ENCODE measurements around the gene NCR3LG1. TPM values are rescaled to one million over a fixed set of nuclear protein-coding genes. Genes with fewer than 3 reads are reported as not detected.

The NCR3LG1 gene
- polyA plus RNA-seq, 1 donor (not counting 4 experiments of a cell fraction or from before 2014, with no cell fraction given) = 3.9 TPM

GRCh38 chr11:17384002-17384511 lies 32.5 kb downstream of the NCR3LG1 start:
- TF ChIP-seq, protein P1, sequence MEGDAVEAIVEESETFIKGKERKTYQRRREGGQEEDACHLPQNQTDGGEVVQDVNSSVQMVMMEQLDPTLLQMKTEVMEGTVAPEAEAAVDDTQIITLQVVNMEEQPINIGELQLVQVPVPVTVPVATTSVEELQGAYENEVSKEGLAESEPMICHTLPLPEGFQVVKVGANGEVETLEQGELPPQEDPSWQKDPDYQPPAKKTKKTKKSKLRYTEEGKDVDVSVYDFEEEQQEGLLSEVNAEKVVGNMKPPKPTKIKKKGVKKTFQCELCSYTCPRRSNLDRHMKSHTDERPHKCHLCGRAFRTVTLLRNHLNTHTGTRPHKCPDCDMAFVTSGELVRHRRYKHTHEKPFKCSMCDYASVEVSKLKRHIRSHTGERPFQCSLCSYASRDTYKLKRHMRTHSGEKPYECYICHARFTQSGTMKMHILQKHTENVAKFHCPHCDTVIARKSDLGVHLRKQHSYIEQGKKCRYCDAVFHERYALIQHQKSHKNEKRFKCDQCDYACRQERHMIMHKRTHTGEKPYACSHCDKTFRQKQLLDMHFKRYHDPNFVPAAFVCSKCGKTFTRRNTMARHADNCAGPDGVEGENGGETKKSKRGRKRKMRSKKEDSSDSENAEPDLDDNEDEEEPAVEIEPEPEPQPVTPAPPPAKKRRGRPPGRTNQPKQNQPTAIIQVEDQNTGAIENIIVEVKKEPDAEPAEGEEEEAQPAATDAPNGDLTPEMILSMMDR (optimal IDR thresholded peaks at IDR 0.05 in 1 of 3, IDR thresholded peaks at IDR 0.05 in 1 of 3, conservative IDR thresholded peaks at IDR 0.05 in 1 of 3; ENCODE audit: extremely low read depth in 1 of 3, insufficient read depth in 2 of 3, low read length in 3 of 3) = peak; percentile 86 to 89 (median 88)
- no peak for TF ChIP-seq EZH2 (IDR thresholded peaks at IDR 0.05; ENCODE audit: low read length)
- Histone ChIP-seq H4K20me1 (ENCODE audit: control insufficient read depth, extremely low read depth, insufficient read depth, low read length) (no peaks in the 10 kb centered on the region), H3K27me3 (ENCODE audit: control insufficient read depth, extremely low read depth, insufficient read depth, low read length) (peaks cover 6% of the 10 kb centered on the region), H3K9me1 (ENCODE audit: control insufficient read depth, extremely low read depth, insufficient read depth, low read length) (no peaks in the 10 kb centered on the region), H3K4me1 (ENCODE audit: control insufficient read depth, extremely low read depth, insufficient read depth, low read length) (peaks cover 4% of the 10 kb centered on the region), H3K36me3 (ENCODE audit: control insufficient read depth in 2 of 2, extremely low read depth in 1 of 2, insufficient read depth in 2 of 2, low read length in 2 of 2) (no peaks in the 10 kb centered on the region), H3K9ac (ENCODE audit: control insufficient read depth, extremely low read depth, insufficient read depth, low read length) (no peak overlapping the region), H3K4me3 (ENCODE audit: control insufficient read depth in 2 of 3, extremely low read depth in 1 of 3, insufficient read depth in 2 of 3, low read depth in 1 of 3, low read length in 3 of 3) (no peak overlapping the region), H3K79me2 (ENCODE audit: control insufficient read depth, insufficient read depth, low read length) (no peaks in the 10 kb centered on the region), H3K9me3 (ENCODE audit: control insufficient read depth, low read depth, low read length) (no peaks in the 10 kb centered on the region), H3K4me2 (ENCODE audit: control insufficient read depth, extremely low read depth, insufficient read depth, low read depth, low read length) (no peak overlapping the region), H3K27ac (ENCODE audit: control insufficient read depth, insufficient read depth, low read length) (no peak overlapping the region), H2AFZ (ENCODE audit: control insufficient read depth, low read length) (no peak overlapping the region)
- FAIRE-seq (peak; percentile 86), DNase-seq (ENCODE audit: low read depth, low spot score) (peak; percentile 42)
- dilution Hi-C loops (cut with MboI; ENCODE audit: extremely low pct_ligation_motif_present, low sequenced_read_pairs) = no loop called here

GRCh38 chr11:17385492-17385891 lies 33.9 kb downstream of the NCR3LG1 start:
- Histone ChIP-seq H3K36me3 (ENCODE audit: control insufficient read depth in 2 of 2, extremely low read depth in 1 of 2, insufficient read depth in 2 of 2, low read length in 2 of 2) (no peaks in the 10 kb centered on the region), H3K9ac (ENCODE audit: control insufficient read depth, extremely low read depth, insufficient read depth, low read length) (no peak overlapping the region)
- dilution Hi-C loops (cut with MboI; ENCODE audit: extremely low pct_ligation_motif_present, low sequenced_read_pairs) = no loop called here

More at GRCh38 chr11:17385492-17385891, 33.9 kb downstream of the NCR3LG1 start:
- no peak for DNase-seq (ENCODE audit: low read depth, low spot score)
- Histone ChIP-seq H3K4me3 (ENCODE audit: control insufficient read depth in 2 of 3, extremely low read depth in 1 of 3, insufficient read depth in 2 of 3, low read depth in 1 of 3, low read length in 3 of 3) (no peak overlapping the region), H3K79me2 (ENCODE audit: control insufficient read depth, insufficient read depth, low read length) (no peaks in the 10 kb centered on the region), H3K9me1 (ENCODE audit: control insufficient read depth, extremely low read depth, insufficient read depth, low read length) (no peaks in the 10 kb centered on the region), H2AFZ (ENCODE audit: control insufficient read depth, low read length) (no peak overlapping the region), H3K27me3 (ENCODE audit: control insufficient read depth, extremely low read depth, insufficient read depth, low read length) (peaks cover 13% of the 10 kb centered on the region), H3K27ac (ENCODE audit: control insufficient read depth, insufficient read depth, low read length) (no peak overlapping the region), H4K20me1 (ENCODE audit: control insufficient read depth, extremely low read depth, insufficient read depth, low read length) (no peaks in the 10 kb centered on the region), H3K4me2 (ENCODE audit: control insufficient read depth, extremely low read depth, insufficient read depth, low read depth, low read length) (no peak overlapping the region), H3K9me3 (ENCODE audit: control insufficient read depth, low read depth, low read length) (no peaks in the 10 kb centered on the region), H3K4me1 (ENCODE audit: control insufficient read depth, extremely low read depth, insufficient read depth, low read length) (no peaks in the 10 kb centered on the region)
- no peak for FAIRE-seq
- TF ChIP-seq EZH2 (IDR thresholded peaks at IDR 0.05; ENCODE audit: low read length) = no peak
- TF ChIP-seq, protein P1 (optimal IDR thresholded peaks at IDR 0.05 in 1 of 3, IDR thresholded peaks at IDR 0.05 in 1 of 3, conservative IDR thresholded peaks at IDR 0.05 in 1 of 3; ENCODE audit: extremely low read depth in 1 of 3, insufficient read depth in 2 of 3, low read length in 3 of 3) = no peak

Data from keratinocyte (primary cell).